Body of pancreas (tissue), 4 donors: ENCODE results near the gene GIT1. TPM values are rescaled to one million over a fixed set of nuclear protein-coding genes. Genes with fewer than 3 reads are reported as not detected.

Experiments
- ATAC-seq: fragments of 150-250 bp; one replicate; pipeline ENCODE4 v1.9.1; 2016
- DNase-seq, 4 donors: peaks; one replicate each; pipeline ENCODE4 v3.0.0-alpha.2; 2019
- H3K27ac ChIP-seq, 4 donors: fragments of 200-600 bp; sonication (generic); 1 replicate in 3 of 4; 2 replicates in 1 of 4; pipeline versions ENCODE4 v1.5.1 to v1.6.1; 2016 to 2019; ENCODE audit warnings: mild to moderate bottlenecking in 1 of 4, mixed read lengths in 1 of 4, moderate library complexity in 1 of 4
- H3K27me3 ChIP-seq, 2 donors: fragments of 200-600 bp; sonication (generic); one replicate each; pipeline ENCODE4 v1.6.0; 2016; ENCODE audit warnings: mild to moderate bottlenecking in 1 of 2
- H3K36me3 ChIP-seq, 2 donors: fragments of 200-600 bp; sonication (generic); replicated peaks in 1 of 2; 2 replicates each; pipeline ENCODE4 v1.5.1; 2016; ENCODE audit warnings: low read depth in 2 of 2; ENCODE audit not compliant: insufficient read depth in 1 of 2
- H3K4me1 ChIP-seq: fragments of 200-600 bp; sonication (generic); one replicate; pipeline ENCODE4 v1.6.0; 2016
- H3K4me3 ChIP-seq, 2 donors: fragments of 200-600 bp; sonication (generic); 1 replicate in 1 of 2; 2 replicates in 1 of 2; pipeline ENCODE4 v1.5.1; 2016 to 2019
- H3K9me3 ChIP-seq, 3 donors: fragments of 200-600 bp; sonication (generic); 1 replicate in 2 of 3; 2 replicates in 1 of 3; pipeline ENCODE4 v1.5.1; 2016
- CTCF ChIP-seq, 7 experiments: fragments of 450-650 bp in 4 of 7; fragments of 200-600 bp in 3 of 7; sonication (generic) in 3 of 7; IDR thresholded peaks; one replicate each; pipeline ENCODE4 v1.5.1; 2016 to 2019; ENCODE audit warnings: antibody characterized with exemption in 7 of 7
- POLR2A ChIP-seq, 3 donors: fragments of 450-650 bp; IDR thresholded peaks; one replicate each; pipeline ENCODE4 v1.6.1; 2016; ENCODE audit warnings: antibody characterized with exemption in 3 of 3, mild to moderate bottlenecking in 2 of 3
- WGBS, 2 donors: methylation state at CpG; one replicate each; pipeline ENCODE4 v1.1.5; 2017; 5-methylcytosine and 5-hydroxymethylcytosine counted together
- intact Hi-C: fragments of 100-400 bp; cut with DNase I; formaldehyde crosslinking; loops from one replicate; pipeline ENCODE4 v1.15.1; 2023
- total RNA-seq, 2 donors: library from RNA; depleted of rRNA; stranded (reverse); fragments of >200 nt; gene quantifications; one replicate each; pipeline ENCODE4 v1.1.0, GENCODE V29; 2016

Gene GIT1
- 10 to 100 TPM; 26.7 to 34.3 TPM for total RNA-seq

- no peaks in the 10 kb centered on the region for H3K36me3 ChIP-seq
- H3K27me3 ChIP-seq, result no peaks in the 10 kb centered on the region
- peak; percentile 86 to 92 (median 88) for DNase-seq
- no peaks in the 10 kb centered on the region for H3K9me3 ChIP-seq
- H3K4me3 ChIP-seq, result peak within 1 kb of the TSS; percentile 65 to 74
- H3K27ac ChIP-seq, result peak within 1 kb of the TSS; percentile 63 to 78 (median 68)
- TF ChIP-seq POLR2A (IDR thresholded peaks at IDR 0.05), result no peak
- TF ChIP-seq CTCF (IDR thresholded peaks at IDR 0.05), result peak in 1 of 7 experiments; percentile 30
- H3K4me1 ChIP-seq, result peaks cover 61% of the 10 kb centered on the region
- peak; percentile 90 for ATAC-seq
- intact Hi-C loops, result no loop called here
- 4 to 24% methylated on average over 10 to 33 of the region's 70 CpGs for WGBS, 2 donors
These were observed at the start of gene GIT1 for GRCh38 chr17:29589524-29590410. Gene GIT1 (minus strand): TSS chr17:29589648. CDS start chr17:29589378, 270 bp downstream.

- ATAC-seq, result no peak
- no peaks in the 10 kb centered on the region for H3K4me1 ChIP-seq
- WGBS, 2 donors, result 94 to 95% methylated on average over 3 of the region's 3 CpGs
- no peak overlapping the region for H3K4me3 ChIP-seq
- no peaks in the 10 kb centered on the region for H3K27me3 ChIP-seq
- intact Hi-C loops, result no loop called here
- TF ChIP-seq CTCF (IDR thresholded peaks at IDR 0.05) (no peak), POLR2A (IDR thresholded peaks at IDR 0.05) (no peak)
- H3K36me3 ChIP-seq, result peaks cover 0 to 18% of the 10 kb centered on the region in 2 donors
- H3K9me3 ChIP-seq, result no peaks in the 10 kb centered on the region
- H3K27ac ChIP-seq, result no peak overlapping the region
- no peak for DNase-seq
These were observed 44.4 kb upstream of the GIT1 start for GRCh38 chr17:29633886-29634285.

GRCh38 chr17:29630630-29631193, 41.3 kb upstream of the GIT1 start:
- no peak for TF ChIP-seq POLR2A (IDR thresholded peaks at IDR 0.05)
- Histone ChIP-seq H3K4me3 (no peak overlapping the region), H3K27me3 (no peaks in the 10 kb centered on the region), H3K27ac (no peak overlapping the region), H3K9me3 (no peaks in the 10 kb centered on the region), H3K4me1 (no peaks in the 10 kb centered on the region), H3K36me3 (peaks cover 0 to 15% of the 10 kb centered on the region in 2 donors)
- no peak for DNase-seq
- WGBS, 2 donors, result 85 to 87% methylated on average over 6 of the region's 6 CpGs
- intact Hi-C loops, result no loop called here
- no peak for ATAC-seq

GRCh38 chr17:29629839-29630238, 40.4 kb upstream of the GIT1 start:
- peaks cover 0 to 15% of the 10 kb centered on the region in 2 donors for H3K36me3 ChIP-seq
- intact Hi-C loops, result no loop called here
- no peaks in the 10 kb centered on the region for H3K9me3 ChIP-seq
- ATAC-seq (no peak), DNase-seq (no peak)
- no peaks in the 10 kb centered on the region for H3K4me1 ChIP-seq
- TF ChIP-seq POLR2A (IDR thresholded peaks at IDR 0.05), result no peak
- H3K27me3 ChIP-seq, result no peaks in the 10 kb centered on the region
- no peak overlapping the region for H3K27ac ChIP-seq
- H3K4me3 ChIP-seq, result no peak overlapping the region
- 65 to 68% methylated on average over 2 of the region's 2 CpGs for WGBS, 2 donors

GRCh38 chr17:29628644-29629043, 39.2 kb upstream of the GIT1 start:
- H3K4me3 ChIP-seq, result no peak overlapping the region
- intact Hi-C loops, result no loop called here
- no peaks in the 10 kb centered on the region for H3K4me1 ChIP-seq
- no peaks in the 10 kb centered on the region for H3K9me3 ChIP-seq
- TF ChIP-seq CTCF (IDR thresholded peaks at IDR 0.05), result no peak
- TF ChIP-seq POLR2A (IDR thresholded peaks at IDR 0.05), result no peak
- H3K27ac ChIP-seq, result no peak overlapping the region
- DNase-seq, result no peak
- no peak for ATAC-seq
- 83 to 85% methylated on average over 2 of the region's 2 CpGs for WGBS, 2 donors
- no peaks in the 10 kb centered on the region for H3K27me3 ChIP-seq
- peaks cover 0 to 12% of the 10 kb centered on the region in 2 donors for H3K36me3 ChIP-seq
